ENCODE results near the gene RASA3.
"Not testable (repeated sequence)": the region's sequence is repeated elsewhere in the genome, so short reads cannot be mapped to it uniquely, and the experiment has no call there.

RASA3 gene, protein sequence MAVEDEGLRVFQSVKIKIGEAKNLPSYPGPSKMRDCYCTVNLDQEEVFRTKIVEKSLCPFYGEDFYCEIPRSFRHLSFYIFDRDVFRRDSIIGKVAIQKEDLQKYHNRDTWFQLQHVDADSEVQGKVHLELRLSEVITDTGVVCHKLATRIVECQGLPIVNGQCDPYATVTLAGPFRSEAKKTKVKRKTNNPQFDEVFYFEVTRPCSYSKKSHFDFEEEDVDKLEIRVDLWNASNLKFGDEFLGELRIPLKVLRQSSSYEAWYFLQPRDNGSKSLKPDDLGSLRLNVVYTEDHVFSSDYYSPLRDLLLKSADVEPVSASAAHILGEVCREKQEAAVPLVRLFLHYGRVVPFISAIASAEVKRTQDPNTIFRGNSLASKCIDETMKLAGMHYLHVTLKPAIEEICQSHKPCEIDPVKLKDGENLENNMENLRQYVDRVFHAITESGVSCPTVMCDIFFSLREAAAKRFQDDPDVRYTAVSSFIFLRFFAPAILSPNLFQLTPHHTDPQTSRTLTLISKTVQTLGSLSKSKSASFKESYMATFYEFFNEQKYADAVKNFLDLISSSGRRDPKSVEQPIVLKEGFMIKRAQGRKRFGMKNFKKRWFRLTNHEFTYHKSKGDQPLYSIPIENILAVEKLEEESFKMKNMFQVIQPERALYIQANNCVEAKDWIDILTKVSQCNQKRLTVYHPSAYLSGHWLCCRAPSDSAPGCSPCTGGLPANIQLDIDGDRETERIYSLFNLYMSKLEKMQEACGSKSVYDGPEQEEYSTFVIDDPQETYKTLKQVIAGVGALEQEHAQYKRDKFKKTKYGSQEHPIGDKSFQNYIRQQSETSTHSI

DNA sequence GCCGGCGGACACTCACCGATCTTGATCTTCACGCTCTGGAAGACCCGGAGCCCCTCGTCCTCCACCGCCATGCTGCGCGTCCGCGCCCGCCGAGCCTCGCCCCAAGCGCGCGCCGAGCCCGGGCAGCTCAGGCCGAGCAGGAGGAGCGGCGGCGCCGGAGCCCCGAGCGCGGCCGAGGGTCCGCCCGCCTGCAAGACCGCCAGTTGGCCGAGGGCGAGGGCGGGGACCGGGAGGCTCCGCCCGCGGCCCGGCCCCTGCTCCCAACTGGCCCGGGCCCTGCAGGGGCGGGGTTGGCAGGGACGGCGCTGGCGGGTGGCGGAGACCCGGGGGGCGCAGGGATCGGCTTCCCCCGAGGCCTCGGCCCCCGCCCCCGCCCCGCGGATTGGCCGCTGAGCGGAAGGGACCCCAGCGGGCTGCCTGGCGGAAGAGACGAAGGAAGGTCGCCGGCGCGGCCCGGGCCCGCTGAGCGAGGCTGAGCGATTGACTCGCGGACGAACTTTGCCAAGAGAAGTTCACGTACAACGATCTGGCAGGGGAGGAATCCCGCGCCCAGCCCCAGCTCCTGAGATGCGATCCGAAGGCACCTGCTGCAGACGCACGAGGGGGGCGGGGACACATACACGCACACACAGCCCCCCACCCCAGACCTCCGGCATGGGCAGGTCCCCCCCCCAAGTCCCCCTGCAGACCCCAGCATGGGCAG lies at the start of gene RASA3:
TSS of gene RASA3 (minus strand) at position 205 of the 703 bp plus-strand sequence. CDS start at position 71, 134 bp downstream.
- DNase-seq (ENCODE audit: extremely low read depth, low read depth) = peak; percentile 63
- TF ChIP-seq, protein P1, sequence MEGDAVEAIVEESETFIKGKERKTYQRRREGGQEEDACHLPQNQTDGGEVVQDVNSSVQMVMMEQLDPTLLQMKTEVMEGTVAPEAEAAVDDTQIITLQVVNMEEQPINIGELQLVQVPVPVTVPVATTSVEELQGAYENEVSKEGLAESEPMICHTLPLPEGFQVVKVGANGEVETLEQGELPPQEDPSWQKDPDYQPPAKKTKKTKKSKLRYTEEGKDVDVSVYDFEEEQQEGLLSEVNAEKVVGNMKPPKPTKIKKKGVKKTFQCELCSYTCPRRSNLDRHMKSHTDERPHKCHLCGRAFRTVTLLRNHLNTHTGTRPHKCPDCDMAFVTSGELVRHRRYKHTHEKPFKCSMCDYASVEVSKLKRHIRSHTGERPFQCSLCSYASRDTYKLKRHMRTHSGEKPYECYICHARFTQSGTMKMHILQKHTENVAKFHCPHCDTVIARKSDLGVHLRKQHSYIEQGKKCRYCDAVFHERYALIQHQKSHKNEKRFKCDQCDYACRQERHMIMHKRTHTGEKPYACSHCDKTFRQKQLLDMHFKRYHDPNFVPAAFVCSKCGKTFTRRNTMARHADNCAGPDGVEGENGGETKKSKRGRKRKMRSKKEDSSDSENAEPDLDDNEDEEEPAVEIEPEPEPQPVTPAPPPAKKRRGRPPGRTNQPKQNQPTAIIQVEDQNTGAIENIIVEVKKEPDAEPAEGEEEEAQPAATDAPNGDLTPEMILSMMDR (IDR thresholded peaks at IDR 0.05; ENCODE audit: low read depth, low read length) = no peak

DNA sequence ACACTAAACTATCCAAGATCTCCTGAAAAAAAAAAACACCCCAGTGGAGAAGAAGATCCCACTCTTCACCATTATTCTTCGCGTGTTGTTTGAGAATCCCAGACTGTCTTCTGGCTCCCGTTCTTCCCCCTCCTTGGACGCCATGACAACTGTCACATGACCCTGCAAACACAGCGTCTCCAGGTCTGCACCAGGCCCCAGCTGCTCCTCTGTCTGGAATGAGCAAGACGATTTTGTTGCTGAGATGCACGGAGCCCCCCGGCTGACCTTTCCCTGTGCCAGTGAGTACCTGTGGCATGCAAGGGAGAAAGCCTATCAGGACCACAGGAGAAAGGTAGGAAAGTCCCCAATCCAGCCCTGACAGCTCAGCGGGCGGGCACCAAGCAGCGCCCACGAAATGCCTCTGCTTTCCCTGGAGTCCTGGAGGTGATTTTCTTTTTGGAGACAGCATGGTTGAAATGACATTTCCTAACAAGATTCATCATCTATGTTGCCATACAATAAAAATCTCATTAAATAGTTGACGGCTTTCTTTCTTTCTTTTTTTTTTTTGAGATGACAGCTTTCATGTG lies 46.8 kb upstream of the RASA3 start, which contains the start of gene CFAP97D2:
TSS of gene CFAP97D2 (plus strand) at position 171 of the 572 bp plus-strand sequence. CDS start at position 245, 74 bp downstream.
- DNase-seq (ENCODE audit: extremely low read depth, low read depth) = no peak
- TF ChIP-seq, protein P1 (IDR thresholded peaks at IDR 0.05; ENCODE audit: low read depth, low read length) = no peak

DNA sequence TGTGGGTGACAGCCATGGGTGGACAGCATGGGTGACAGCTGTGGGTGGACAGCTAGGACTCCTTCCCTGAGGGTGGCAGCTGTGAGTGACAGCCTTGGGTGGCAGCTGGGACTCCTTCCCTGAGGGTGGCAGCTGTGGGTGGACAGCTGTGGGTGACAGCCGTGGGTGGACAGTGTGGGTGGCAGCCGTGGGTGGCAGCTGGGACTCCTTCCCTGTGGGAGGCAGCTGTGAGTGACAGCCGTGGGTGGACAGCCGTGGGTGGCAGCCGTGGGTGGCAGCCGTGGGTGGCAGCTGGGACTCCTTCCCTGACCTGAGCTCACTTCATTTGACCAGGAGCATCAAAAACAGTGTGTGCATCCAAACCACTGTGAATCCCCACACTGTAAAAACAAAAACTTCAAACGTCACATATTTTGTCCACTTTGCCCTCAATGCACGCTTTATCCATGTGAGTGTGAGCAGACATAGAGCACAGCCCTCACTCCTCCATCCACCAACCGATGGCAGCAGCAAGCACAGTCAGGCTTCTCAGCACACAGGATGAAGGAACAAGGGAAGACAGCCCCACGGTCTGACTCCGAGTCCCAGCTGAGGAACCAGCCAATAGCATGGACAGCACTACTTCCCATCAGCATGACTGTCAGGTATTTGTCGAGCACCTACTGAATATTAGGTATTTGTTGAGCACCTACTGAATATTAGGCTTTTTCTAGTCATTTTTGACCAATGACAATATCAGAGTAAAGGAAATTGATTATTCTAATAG lies 45.0 kb upstream of the RASA3 start:
- DNase-seq (ENCODE audit: extremely low read depth, low read depth) = no peak
- TF ChIP-seq, protein P1 (IDR thresholded peaks at IDR 0.05; ENCODE audit: low read depth, low read length) = no peak

- DNase-seq (ENCODE audit: extremely low read depth, low read depth) = not testable (repeated sequence)
Observed at GRCh38 chr13:114176359-114176902, 44.0 kb upstream of the RASA3 start.

- TF ChIP-seq, protein P1 (IDR thresholded peaks at IDR 0.05; ENCODE audit: low read depth, low read length) = no peak
- no peak for DNase-seq (ENCODE audit: extremely low read depth, low read depth)
Observed at GRCh38 chr13:114174529-114174961, 42.1 kb upstream of the RASA3 start.

DNA sequence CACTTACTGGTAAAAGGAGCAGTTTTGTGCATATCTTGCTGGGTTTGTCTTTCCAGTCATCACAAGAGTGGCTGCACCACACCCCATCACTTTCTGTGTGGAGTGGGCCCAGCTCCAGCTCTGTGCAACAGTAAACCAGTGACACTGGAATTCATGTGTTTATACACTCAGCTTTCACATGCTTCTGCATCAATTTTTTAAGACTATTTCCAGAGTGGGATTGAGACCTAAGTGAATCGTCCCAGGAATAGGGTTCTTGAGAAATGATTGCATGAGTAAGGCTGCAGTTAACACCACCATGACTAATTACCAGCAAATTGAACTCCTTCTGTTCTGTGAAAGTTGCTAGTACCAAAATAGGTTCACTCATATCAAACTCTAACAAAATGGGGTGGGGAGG lies 41.3 kb upstream of the RASA3 start:
- no peak for DNase-seq (ENCODE audit: extremely low read depth, low read depth)

More for the DNA sequence above, 41.3 kb upstream of the RASA3 start:
- TF ChIP-seq, protein P1 (IDR thresholded peaks at IDR 0.05; ENCODE audit: low read depth, low read length) = no peak

Data from AG09319 (cell line).